ENCODE measurements around the gene FIGNL2. TPM values are rescaled to one million over a fixed set of nuclear protein-coding genes. Genes with fewer than 3 reads are reported as not detected.

Gene FIGNL2
- polyA plus RNA-seq, 1 donor (not counting 4 experiments of a cell fraction or from before 2014, with no cell fraction given), result not detected

- no peaks in the 10 kb centered on the region for H3K79me2 ChIP-seq (ENCODE audit: control insufficient read depth, insufficient read depth, low read length)
- no peak overlapping the region for H3K4me3 ChIP-seq (ENCODE audit: control insufficient read depth in 2 of 3, extremely low read depth in 1 of 3, insufficient read depth in 2 of 3, low read depth in 1 of 3, low read length in 3 of 3)
- H3K27ac ChIP-seq (ENCODE audit: control insufficient read depth, insufficient read depth, low read length), result no peak overlapping the region
- no peak overlapping the region for H2AFZ ChIP-seq (ENCODE audit: control insufficient read depth, low read length)
- H3K27me3 ChIP-seq (ENCODE audit: control insufficient read depth, extremely low read depth, insufficient read depth, low read length), result no peaks in the 10 kb centered on the region
- TF ChIP-seq CTCF (optimal IDR thresholded peaks at IDR 0.05 in 1 of 3, IDR thresholded peaks at IDR 0.05 in 1 of 3, conservative IDR thresholded peaks at IDR 0.05 in 1 of 3; ENCODE audit: extremely low read depth in 1 of 3, insufficient read depth in 2 of 3, low read length in 3 of 3) (no peak), EZH2 (IDR thresholded peaks at IDR 0.05; ENCODE audit: low read length) (no peak)
- H3K9ac ChIP-seq (ENCODE audit: control insufficient read depth, extremely low read depth, insufficient read depth, low read length), result no peak overlapping the region
- no peak for DNase-seq (ENCODE audit: low read depth, low spot score)
- no peak for FAIRE-seq
- H3K4me1 ChIP-seq (ENCODE audit: control insufficient read depth, extremely low read depth, insufficient read depth, low read length), result peaks cover 4% of the 10 kb centered on the region
- no peaks in the 10 kb centered on the region for H4K20me1 ChIP-seq (ENCODE audit: control insufficient read depth, extremely low read depth, insufficient read depth, low read length)
- no peaks in the 10 kb centered on the region for H3K36me3 ChIP-seq (ENCODE audit: control insufficient read depth in 2 of 2, extremely low read depth in 1 of 2, insufficient read depth in 2 of 2, low read length in 2 of 2)
- H3K9me3 ChIP-seq (ENCODE audit: control insufficient read depth, low read depth, low read length), result peaks cover 3% of the 10 kb centered on the region
- dilution Hi-C loops (cut with MboI; ENCODE audit: extremely low pct_ligation_motif_present, low sequenced_read_pairs), result no loop called here
- no peaks in the 10 kb centered on the region for H3K9me1 ChIP-seq (ENCODE audit: control insufficient read depth, extremely low read depth, insufficient read depth, low read length)
- H3K4me2 ChIP-seq (ENCODE audit: control insufficient read depth, extremely low read depth, insufficient read depth, low read depth, low read length), result no peak overlapping the region
Measured at GRCh38 chr12:51777457-51777856, 71.1 kb downstream of the FIGNL2 start.

GRCh38 chr12:51774933-51775332, 73.6 kb downstream of the FIGNL2 start:
- peaks cover 3% of the 10 kb centered on the region for H3K9me3 ChIP-seq (ENCODE audit: control insufficient read depth, low read depth, low read length)
- H3K4me3 ChIP-seq (ENCODE audit: control insufficient read depth in 2 of 3, extremely low read depth in 1 of 3, insufficient read depth in 2 of 3, low read depth in 1 of 3, low read length in 3 of 3), result no peak overlapping the region
- no peaks in the 10 kb centered on the region for H3K36me3 ChIP-seq (ENCODE audit: control insufficient read depth in 2 of 2, extremely low read depth in 1 of 2, insufficient read depth in 2 of 2, low read length in 2 of 2)
- DNase-seq (ENCODE audit: low read depth, low spot score) (no peak), FAIRE-seq (no peak)
- H4K20me1 ChIP-seq (ENCODE audit: control insufficient read depth, extremely low read depth, insufficient read depth, low read length), result no peaks in the 10 kb centered on the region
- H3K79me2 ChIP-seq (ENCODE audit: control insufficient read depth, insufficient read depth, low read length), result no peaks in the 10 kb centered on the region
- H3K9ac ChIP-seq (ENCODE audit: control insufficient read depth, extremely low read depth, insufficient read depth, low read length), result no peak overlapping the region
- no peak overlapping the region for H3K4me2 ChIP-seq (ENCODE audit: control insufficient read depth, extremely low read depth, insufficient read depth, low read depth, low read length)
- no peaks in the 10 kb centered on the region for H3K27me3 ChIP-seq (ENCODE audit: control insufficient read depth, extremely low read depth, insufficient read depth, low read length)
- no peak overlapping the region for H3K27ac ChIP-seq (ENCODE audit: control insufficient read depth, insufficient read depth, low read length)
- dilution Hi-C loops (cut with MboI; ENCODE audit: extremely low pct_ligation_motif_present, low sequenced_read_pairs), result no loop called here
- H2AFZ ChIP-seq (ENCODE audit: control insufficient read depth, low read length), result no peak overlapping the region
- H3K4me1 ChIP-seq (ENCODE audit: control insufficient read depth, extremely low read depth, insufficient read depth, low read length), result peaks cover 16% of the 10 kb centered on the region
- TF ChIP-seq CTCF (optimal IDR thresholded peaks at IDR 0.05 in 1 of 3, IDR thresholded peaks at IDR 0.05 in 1 of 3, conservative IDR thresholded peaks at IDR 0.05 in 1 of 3; ENCODE audit: extremely low read depth in 1 of 3, insufficient read depth in 2 of 3, low read length in 3 of 3) (no peak), EZH2 (IDR thresholded peaks at IDR 0.05; ENCODE audit: low read length) (no peak)
- H3K9me1 ChIP-seq (ENCODE audit: control insufficient read depth, extremely low read depth, insufficient read depth, low read length), result no peaks in the 10 kb centered on the region
